K562 (cell line): ENCODE data around the gene MRPL10. TPM values are rescaled to one million over a fixed set of nuclear protein-coding genes. Genes with fewer than 3 reads are reported as not detected.

Experiments
- ARID1B ChIP-seq: fragments of 450-650 bp; IDR thresholded peaks from 2 replicates; pipeline ENCODE4 v1.6.1; 2016; ENCODE audit warnings: antibody characterized with exemption, mild to moderate bottlenecking, inconsistent platforms
- ARNT ChIP-seq, 2 experiments: fragments of 450-650 bp; IDR thresholded peaks; 2 replicates each; pipeline ENCODE4 v1.6.1; 2016; ENCODE audit warnings: mild to moderate bottlenecking in 1 of 2
- ATF4 ChIP-seq: fragments of 450-650 bp; formaldehyde crosslinking; IDR thresholded peaks from 2 replicates; pipeline ENCODE4 v1.4.0; 2022; ENCODE audit warnings: mild to moderate bottlenecking, moderate library complexity
- HDAC2 ChIP-seq: fragments of 450-650 bp; IDR thresholded peaks from 2 replicates; pipeline ENCODE4 v1.6.1; 2016; ENCODE audit warnings: mild to moderate bottlenecking
- HINFP ChIP-seq: fragments of 450-650 bp; conservative IDR thresholded peaks from 2 replicates; pipeline ENCODE4 v1.6.1; 2016; ENCODE audit warnings: missing genetic modification characterization, low read depth, mild to moderate bottlenecking, control low read depth, missing compliant biosample characterization
- KDM1A ChIP-seq, 2 experiments: fragments of 450-650 bp; IDR thresholded peaks; 2 replicates each; pipeline ENCODE4 v1.6.1; 2016; ENCODE audit warnings: mild to moderate bottlenecking in 2 of 2
- MED1 ChIP-seq: sonication (generic); formaldehyde crosslinking; IDR thresholded peaks from 2 replicates; pipeline ENCODE4 v1.8.1; 2023; ENCODE audit warnings: missing genetic modification reagents, borderline replicate concordance
- NFIX ChIP-seq: fragments of 250-450 bp; sonication (Bioruptor Pico); IDR thresholded peaks from 2 replicates; pipeline ENCODE4 v1.4.0; 2020; ENCODE audit warnings: low read depth, mild to moderate bottlenecking, moderate library complexity
- PKNOX1 ChIP-seq: fragments of 450-650 bp; IDR thresholded peaks from 2 replicates; pipeline ENCODE4 v1.6.1; 2016
- STAT5A ChIP-seq: IDR thresholded peaks from 2 replicates; pipeline ENCODE4 v1.6.1; 2012; ENCODE audit warnings: low read length, inconsistent platforms, borderline replicate concordance
- ZBTB33 ChIP-seq: sonication (generic); formaldehyde crosslinking; IDR thresholded peaks from 2 replicates; pipeline ENCODE4 v1.8.1; 2023; ENCODE audit warnings: mild to moderate bottlenecking, missing genetic modification reagents
- ZNF134 ChIP-seq: fragments of 250-450 bp; sonication (Bioruptor Pico); conservative IDR thresholded peaks from 2 replicates; pipeline ENCODE4 v1.4.0; 2020
- ZNF197 ChIP-seq: fragments of 200-800 bp; sonication (Bioruptor generic); IDR thresholded peaks from 2 replicates; pipeline ENCODE4 v1.6.1; 2016; ENCODE audit warnings: low read depth, missing genetic modification characterization, missing compliant biosample characterization
- ZNF76 ChIP-seq: fragments of 250-450 bp; sonication (Bioruptor Pico); IDR thresholded peaks from 2 replicates; pipeline ENCODE4 v1.4.0; 2020; ENCODE audit warnings: mild to moderate bottlenecking, moderate library complexity, borderline replicate concordance
- polyA plus RNA-seq, 8 experiments: library from polyadenylated mRNA; depleted of rRNA in 4 of 8; stranded (reverse) in 5 of 8; unstranded in 3 of 8; fragments of >200 nt; fragmentation: Nextera tagmentation in 2 of 8; fragmentation: Illumina TruSeq in 1 of 8; extraction: Ambion mirVana in 2 of 8; extraction: Trizol in 1 of 8; gene quantifications; 2 replicates each; pipeline versions ENCODE4 v1.2.1 to v1.2.3, GENCODE V29; 2011 to 2014; ENCODE audit warnings: inconsistent platforms in 1 of 8, missing spikeins in 1 of 8
- total RNA-seq, 7 experiments: library from RNA; depleted of rRNA in 6 of 7; stranded (reverse); fragments of >200 nt in 6 of 7; fragmentation: Illumina TruSeq in 2 of 7; extraction: Trizol in 2 of 7; gene quantifications; 2 replicates each; pipeline versions ENCODE4 v1.2.1 to v1.2.3, GENCODE V29; 2011 to 2021; ENCODE audit warnings: low replicate concordance in 1 of 7
- TF ChIP-seq, protein P1 (sequence below): fragments of 450-650 bp; IDR thresholded peaks from 2 replicates; pipeline ENCODE4 v1.6.1; 2016; ENCODE audit warnings: antibody characterized with exemption
- TF ChIP-seq, protein P2 (sequence below): IDR thresholded peaks from 2 replicates; pipeline ENCODE4 v1.6.1; 2016; ENCODE audit warnings: missing genetic modification characterization, missing compliant biosample characterization
- TF ChIP-seq, protein P3 (sequence below): sonication (generic); formaldehyde crosslinking; IDR thresholded peaks from 2 replicates; pipeline ENCODE4 v1.8.0; 2022; ENCODE audit warnings: missing genetic modification reagents, mild to moderate bottlenecking, moderate library complexity, borderline replicate concordance

The MRPL10 gene
- total and polyA plus RNA-seq, 9 of the 15 experiments (the other 6 are each of a cell fraction or from before 2014, with no cell fraction given) = 27.8 to 105 (median 67.3) TPM

DNA sequence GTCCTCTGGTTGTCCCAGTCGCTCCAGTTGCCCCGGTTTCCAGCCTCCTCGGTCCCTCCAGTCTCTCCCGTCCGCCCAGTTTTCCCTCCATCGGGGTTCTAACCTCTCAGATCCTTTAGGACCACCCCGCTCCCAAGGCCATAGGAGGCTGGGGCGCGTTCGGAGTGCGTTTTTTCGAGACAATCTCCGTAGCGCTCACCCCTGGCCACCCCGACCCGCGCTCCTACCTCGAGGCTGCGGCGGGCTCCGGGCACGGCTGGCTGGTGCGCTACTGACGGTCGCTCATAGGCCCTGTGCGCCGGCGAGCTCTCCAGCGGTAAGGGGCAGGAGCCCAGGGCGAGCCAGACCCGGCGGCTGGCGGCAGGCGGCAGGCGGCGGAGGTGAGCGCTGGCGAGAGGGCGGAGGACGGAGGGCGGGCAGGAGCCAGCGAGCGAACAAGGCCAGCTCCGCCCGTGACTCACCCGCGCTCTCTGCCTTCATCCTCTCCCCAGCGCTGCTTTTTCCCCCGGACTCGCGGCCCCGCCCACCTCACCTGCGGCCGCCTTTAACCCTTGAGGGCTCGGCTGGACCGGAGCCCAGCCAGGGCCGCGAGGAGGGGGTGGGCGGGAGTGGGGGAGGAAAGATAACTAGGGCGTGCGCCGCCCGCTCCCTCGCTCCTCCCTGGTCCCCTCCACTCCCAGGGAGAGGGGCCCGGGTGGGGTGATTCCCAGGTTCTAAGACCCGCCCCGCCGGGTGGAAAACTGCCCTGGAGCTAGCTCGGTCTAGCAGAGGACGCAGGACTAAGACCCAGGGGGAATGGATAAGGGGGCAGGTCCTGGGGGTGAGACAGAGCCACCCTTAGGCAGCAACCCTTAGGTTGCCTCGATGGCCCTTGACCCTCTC lies 19.6 kb upstream of the MRPL10 start, which contains the start of gene SP6 (continued):
- TF ChIP-seq HINFP (tag) (no peak), ARNT (IDR thresholded peaks at IDR 0.05) (no peak), ZNF76 (CRISPR knock-in tag) (no peak), ATF4 (CRISPR knock-in tag) (no peak), ZNF134 (CRISPR knock-in tag) (no peak), STAT5A (no peak), HDAC2 (no peak), NFIX (CRISPR knock-in tag) (no peak), PKNOX1 (no peak), MED1 (CRISPR knock-in tag) (no peak), ZNF197 (CRISPR knock-in tag) (no peak), ZBTB33 (CRISPR knock-in tag) (peak; percentile 20; the same call in 1 of the 2 replicates), KDM1A (IDR thresholded peaks at IDR 0.05) (0 out of 4 replicates have a peak, but pooled peaks of 1 of the 2 experiments have one; percentile 18), ARID1B (no peak; the same call in 1 of the 2 replicates)
- TF ChIP-seq, protein P1, sequence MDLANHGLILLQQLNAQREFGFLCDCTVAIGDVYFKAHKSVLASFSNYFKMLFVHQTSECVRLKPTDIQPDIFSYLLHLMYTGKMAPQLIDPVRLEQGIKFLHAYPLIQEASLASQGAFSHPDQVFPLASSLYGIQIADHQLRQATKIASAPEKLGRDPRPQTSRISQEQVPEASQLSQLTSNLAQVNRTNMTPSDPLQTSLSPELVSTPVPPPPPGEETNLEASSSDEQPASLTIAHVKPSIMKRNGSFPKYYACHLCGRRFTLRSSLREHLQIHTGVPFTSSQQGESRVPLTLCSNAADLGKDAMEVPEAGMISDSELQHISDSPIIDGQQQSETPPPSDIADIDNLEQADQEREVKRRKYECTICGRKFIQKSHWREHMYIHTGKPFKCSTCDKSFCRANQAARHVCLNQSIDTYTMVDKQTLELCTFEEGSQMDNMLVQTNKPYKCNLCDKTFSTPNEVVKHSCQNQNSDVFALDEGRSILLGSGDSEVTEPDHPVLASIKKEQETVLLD = no peak
- TF ChIP-seq, protein P2, sequence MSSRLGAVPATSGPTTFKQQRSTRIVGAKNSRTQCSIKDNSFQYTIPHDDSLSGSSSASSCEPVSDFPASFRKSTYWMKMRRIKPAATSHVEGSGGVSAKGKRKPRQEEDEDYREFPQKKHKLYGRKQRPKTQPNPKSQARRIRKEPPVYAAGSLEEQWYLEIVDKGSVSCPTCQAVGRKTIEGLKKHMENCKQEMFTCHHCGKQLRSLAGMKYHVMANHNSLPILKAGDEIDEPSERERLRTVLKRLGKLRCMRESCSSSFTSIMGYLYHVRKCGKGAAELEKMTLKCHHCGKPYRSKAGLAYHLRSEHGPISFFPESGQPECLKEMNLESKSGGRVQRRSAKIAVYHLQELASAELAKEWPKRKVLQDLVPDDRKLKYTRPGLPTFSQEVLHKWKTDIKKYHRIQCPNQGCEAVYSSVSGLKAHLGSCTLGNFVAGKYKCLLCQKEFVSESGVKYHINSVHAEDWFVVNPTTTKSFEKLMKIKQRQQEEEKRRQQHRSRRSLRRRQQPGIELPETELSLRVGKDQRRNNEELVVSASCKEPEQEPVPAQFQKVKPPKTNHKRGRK (tag) = no peak
- TF ChIP-seq, protein P3, sequence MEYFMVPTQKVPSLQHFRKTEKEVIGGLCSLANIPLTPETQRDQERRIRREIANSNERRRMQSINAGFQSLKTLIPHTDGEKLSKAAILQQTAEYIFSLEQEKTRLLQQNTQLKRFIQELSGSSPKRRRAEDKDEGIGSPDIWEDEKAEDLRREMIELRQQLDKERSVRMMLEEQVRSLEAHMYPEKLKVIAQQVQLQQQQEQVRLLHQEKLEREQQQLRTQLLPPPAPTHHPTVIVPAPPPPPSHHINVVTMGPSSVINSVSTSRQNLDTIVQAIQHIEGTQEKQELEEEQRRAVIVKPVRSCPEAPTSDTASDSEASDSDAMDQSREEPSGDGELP = peak; percentile 82
